A204.1 (cell line): ENCODE data around the gene CHST2.

Experiments used
- FAIRE-seq: peaks from 2 replicates; lab custom pipeline; 2012; peaks lifted over from hg19 to GRCh38; lab: Jason Lieb, UNC

The CHST2 gene

DNA sequence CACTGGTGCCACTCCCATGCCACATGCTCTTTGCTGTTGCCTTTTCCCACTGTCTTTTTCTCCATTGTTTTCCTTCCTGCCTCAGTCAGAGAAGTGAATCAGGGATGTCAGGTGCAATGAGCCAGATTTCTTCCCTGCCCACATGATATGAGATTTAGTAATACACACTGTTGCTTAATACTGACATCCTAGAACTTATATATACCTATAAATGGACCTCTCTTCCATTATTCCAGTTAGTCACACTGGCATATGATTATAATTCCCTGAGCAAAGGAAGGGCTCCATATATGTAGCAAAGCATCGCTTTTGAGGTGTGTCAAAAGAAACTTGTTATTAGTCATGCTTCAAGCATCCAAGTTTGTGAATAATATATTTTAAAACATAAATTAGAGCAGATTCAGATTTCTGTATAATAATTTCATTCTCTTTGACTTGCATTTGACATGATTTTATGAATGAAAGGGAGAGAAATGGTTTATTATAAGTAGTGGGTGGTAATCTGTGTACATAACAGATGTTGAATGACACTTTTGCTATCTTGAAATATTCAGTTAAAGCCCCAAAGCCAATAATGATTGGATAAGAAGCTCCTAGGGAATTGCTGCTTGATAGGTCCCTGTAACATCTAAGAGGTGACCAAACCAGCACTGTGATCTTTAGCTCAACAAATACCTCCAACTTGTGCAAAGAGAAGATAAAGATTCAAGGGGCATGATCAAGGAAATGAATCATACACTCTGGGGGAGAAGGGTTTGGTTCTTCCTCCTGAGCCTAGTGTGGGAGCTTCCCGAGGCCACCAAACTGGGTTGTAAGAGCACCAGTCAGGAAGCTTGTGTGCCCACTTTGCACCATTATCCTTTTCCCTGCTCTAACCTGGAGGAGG lies 48.6 kb downstream of the CHST2 start:
- no peak for FAIRE-seq

- no peak for FAIRE-seq
These were observed 49.3 kb downstream of the CHST2 start for GRCh38 chr3:143168855-143169192.

DNA sequence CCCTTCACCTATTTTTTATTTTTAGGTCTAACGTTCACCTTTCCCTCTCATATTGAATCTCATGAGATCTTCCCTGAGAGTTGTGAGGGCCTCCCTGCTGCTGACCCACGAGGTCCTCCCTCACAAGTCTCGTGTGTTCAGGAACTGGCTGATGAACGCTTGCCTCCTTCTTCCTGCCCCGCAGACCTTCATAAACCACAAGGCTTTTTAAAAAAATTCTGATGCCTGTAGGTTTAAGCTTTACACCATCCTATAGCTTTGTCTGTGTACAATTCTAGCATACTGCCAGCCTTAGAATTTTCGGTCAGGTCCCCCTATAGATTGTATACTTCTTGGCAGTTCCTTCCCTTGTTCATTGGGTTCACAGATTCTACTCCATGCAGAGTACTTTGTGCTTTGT lies 50.5 kb downstream of the CHST2 start:
- no peak for FAIRE-seq

- FAIRE-seq: no peak
These were observed 51.1 kb downstream of the CHST2 start for GRCh38 chr3:143170676-143171075.

GRCh38 chr3:143171141-143171980 lies 51.8 kb downstream of the CHST2 start:
- no peak for FAIRE-seq

DNA sequence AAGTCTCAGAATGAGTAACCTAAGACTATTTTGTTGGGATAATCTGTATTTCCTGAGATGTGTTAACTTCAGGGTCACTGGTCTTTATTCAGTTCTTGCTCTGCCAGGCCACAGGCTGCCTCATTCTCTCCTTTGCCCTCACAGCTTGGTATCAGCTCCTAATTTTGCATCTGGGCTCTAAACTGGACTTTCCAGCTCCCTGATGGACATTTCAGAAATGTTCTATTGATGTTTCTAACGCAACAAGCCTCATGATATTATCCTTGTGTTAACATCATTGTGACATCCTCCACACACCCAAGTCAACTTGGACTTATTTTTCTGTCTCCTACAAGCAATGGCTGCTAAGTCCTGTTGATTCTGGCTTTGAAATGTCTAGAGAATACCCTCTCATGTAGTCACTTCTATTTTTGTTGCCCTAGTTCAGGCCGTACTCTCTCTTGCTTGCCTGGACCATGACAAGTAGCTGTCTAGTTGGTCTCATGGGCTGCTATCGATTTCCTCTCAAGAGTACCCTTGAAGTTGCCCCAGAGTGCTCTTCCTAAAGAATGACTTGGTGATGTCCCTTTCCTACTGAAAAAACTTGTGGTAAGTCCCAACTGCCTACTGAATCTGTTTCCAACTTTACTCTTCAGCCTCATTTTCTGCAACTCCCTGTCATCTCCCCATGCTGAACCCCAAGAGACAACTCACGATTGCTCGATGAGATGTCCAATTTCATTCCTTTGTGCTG lies 52.7 kb downstream of the CHST2 start:
- no peak for FAIRE-seq

DNA sequence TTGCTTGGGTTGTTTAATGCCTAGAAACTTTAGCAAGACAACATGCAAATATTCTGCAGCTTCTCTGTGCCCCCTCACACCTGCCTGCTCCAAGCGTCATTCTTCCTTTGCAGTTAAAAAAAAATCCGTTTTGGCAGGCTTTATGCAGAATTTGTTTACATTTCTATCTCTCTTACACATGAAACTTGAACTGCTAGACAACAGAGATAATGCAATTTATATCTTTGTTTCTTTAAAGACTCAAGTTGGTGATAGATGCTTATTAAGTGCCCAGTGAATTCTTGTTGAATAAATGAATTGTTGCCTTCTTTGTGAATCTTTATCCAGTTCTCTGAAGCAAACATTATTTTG lies 53.2 kb downstream of the CHST2 start:
- no peak for FAIRE-seq

- FAIRE-seq: no peak
These were observed 53.7 kb downstream of the CHST2 start for GRCh38 chr3:143173242-143173641.
